22Rv1 (cell line): ENCODE measurements around the gene MTRFR.

Experiments used
- H3K27ac ChIP-seq: fragments of 450-650 bp; 2 replicates; pipeline ENCODE4 v1.5.1; 2017
- CTCF ChIP-seq: fragments of 450-650 bp; IDR thresholded peaks from 2 replicates; pipeline ENCODE4 v1.5.1; 2017; ENCODE audit warnings: mild to moderate bottlenecking
- ZFX ChIP-seq: fragments of 450-650 bp; IDR thresholded peaks from 2 replicates; pipeline ENCODE4 v1.6.1; 2017; ENCODE audit warnings: antibody characterized with exemption, borderline replicate concordance

Gene MTRFR

GRCh38 chr12:123250471-123251383 is 17.5 kb downstream of the MTRFR start:
- H3K27ac ChIP-seq, result peak overlapping the region; percentile 86
- TF ChIP-seq CTCF, result no peak
- TF ChIP-seq ZFX, result no peak

GRCh38 chr12:123251403-123252076 is 18.3 kb downstream of the MTRFR start:
- peak overlapping the region; percentile 86 for H3K27ac ChIP-seq
- TF ChIP-seq ZFX (no peak), CTCF (no peak)

GRCh38 chr12:123252365-123252764 is 19.1 kb downstream of the MTRFR start:
- H3K27ac ChIP-seq, result peak overlapping the region; percentile 86

- TF ChIP-seq CTCF (no peak), ZFX (no peak)
These were observed 20.6 kb downstream of the MTRFR start for GRCh38 chr12:123253641-123254459.

GRCh38 chr12:123254853-123255446 is 21.7 kb downstream of the MTRFR start:
- H3K27ac ChIP-seq, result no peak overlapping the region

More at GRCh38 chr12:123253641-123254459, 20.6 kb downstream of the MTRFR start:
- H3K27ac ChIP-seq, result 0 out of 2 replicates have a peak overlapping the region, but pooled peaks have one; percentile 86

GRCh38 chr12:123258593-123258992 is 25.4 kb downstream of the MTRFR start:
- TF ChIP-seq CTCF (no peak), ZFX (no peak)

More at GRCh38 chr12:123254853-123255446, 21.7 kb downstream of the MTRFR start:
- TF ChIP-seq CTCF (no peak), ZFX (no peak)

GRCh38 chr12:123260081-123260480 is 26.8 kb downstream of the MTRFR start:
- H3K27ac ChIP-seq, result peak overlapping the region; percentile 69
- TF ChIP-seq CTCF (no peak), ZFX (no peak)

More at GRCh38 chr12:123258593-123258992, 25.4 kb downstream of the MTRFR start:
- peak overlapping the region; percentile 69; the same call in 1 of the 2 replicates for H3K27ac ChIP-seq
